H9 (cell line): Measurements from ENCODE around the gene CYP27C1. TPM values are rescaled to one million over a fixed set of nuclear protein-coding genes. Genes with fewer than 3 reads are reported as not detected.

Experiments used
- DNase-seq: peaks from one replicate; pipeline ENCODE4 v3.0.0-alpha.2; 2017
- H2AFZ ChIP-seq: one replicate; pipeline ENCODE4 v1.6.1; 2013; ENCODE audit warnings: mild to moderate bottlenecking, low read length, control low read depth, moderate library complexity
- H2AK5ac ChIP-seq: 2 replicates; pipeline ENCODE4 v1.6.1; 2013; ENCODE audit warnings: low read length, control low read depth, mixed read lengths; ENCODE audit not compliant: insufficient read length
- H2BK120ac ChIP-seq: one replicate; pipeline ENCODE4 v1.6.1; 2013; ENCODE audit warnings: low read depth, mild to moderate bottlenecking, low read length, control low read depth, inconsistent platforms; ENCODE audit not compliant: poor library complexity, severe bottlenecking
- H2BK12ac ChIP-seq: 2 replicates; pipeline ENCODE4 v1.6.1; 2013; ENCODE audit warnings: low read length, control low read depth, mixed read lengths, low read depth; ENCODE audit not compliant: insufficient read length
- H2BK15ac ChIP-seq: 2 replicates; pipeline ENCODE4 v1.6.1; 2013; ENCODE audit warnings: low read depth, low read length, control low read depth
- H2BK20ac ChIP-seq: one replicate; pipeline ENCODE4 v1.6.1; 2013; ENCODE audit warnings: low read depth, mild to moderate bottlenecking, low read length, control low read depth, inconsistent platforms; ENCODE audit not compliant: poor library complexity, severe bottlenecking
- H2BK5ac ChIP-seq: 2 replicates; pipeline ENCODE4 v1.6.1; 2013; ENCODE audit warnings: low read length, control low read depth, mixed read lengths; ENCODE audit not compliant: insufficient read length
- H3K14ac ChIP-seq: 2 replicates; pipeline ENCODE4 v1.6.1; 2013; ENCODE audit warnings: low read length, control low read depth; ENCODE audit not compliant: insufficient read depth
- H3K18ac ChIP-seq: 2 replicates; pipeline ENCODE4 v1.6.1; 2013; ENCODE audit warnings: low read depth, mild to moderate bottlenecking, mixed read lengths, low read length, control low read depth; ENCODE audit not compliant: insufficient read length
- H3K23ac ChIP-seq: 2 replicates; pipeline ENCODE4 v1.6.1; 2013; ENCODE audit warnings: low read length, control low read depth, mixed read lengths, low read depth; ENCODE audit not compliant: insufficient read length
- H3K23me2 ChIP-seq: 2 replicates; pipeline ENCODE4 v1.6.1; 2013; ENCODE audit warnings: low read depth, mild to moderate bottlenecking, mixed read lengths, low read length, control low read depth; ENCODE audit not compliant: insufficient read length, poor library complexity, severe bottlenecking
- H3K27ac ChIP-seq: 2 replicates; pipeline ENCODE4 v1.5.1; 2013; ENCODE audit warnings: low read length, control low read depth, mixed read lengths, low read depth; ENCODE audit not compliant: insufficient read length
- H3K27me3 ChIP-seq: 2 replicates; pipeline ENCODE4 v1.6.1; 2013; ENCODE audit warnings: low read length, control low read depth, inconsistent platforms; ENCODE audit not compliant: insufficient read depth
- H3K4ac ChIP-seq: 2 replicates; pipeline ENCODE4 v1.6.1; 2013; ENCODE audit warnings: low read depth, mild to moderate bottlenecking, control low read depth, inconsistent platforms, low read length, moderate library complexity
- H3K4me1 ChIP-seq: 2 replicates; pipeline ENCODE4 v1.6.1; 2013; ENCODE audit warnings: low read length, control low read depth, inconsistent platforms; ENCODE audit not compliant: insufficient read depth
- H3K4me2 ChIP-seq: 2 replicates; pipeline ENCODE4 v1.6.1; 2013; ENCODE audit warnings: low read length, control low read depth, mixed read lengths; ENCODE audit not compliant: insufficient read length, insufficient read depth
- H3K56ac ChIP-seq: 2 replicates; pipeline ENCODE4 v1.6.1; 2013; ENCODE audit warnings: low read depth, mild to moderate bottlenecking, mixed read lengths, low read length, control low read depth; ENCODE audit not compliant: insufficient read length
- H3K79me1 ChIP-seq: 2 replicates; pipeline ENCODE4 v1.6.1; 2013; ENCODE audit warnings: low read depth, mild to moderate bottlenecking, moderate library complexity, low read length, control low read depth, inconsistent platforms; ENCODE audit not compliant: insufficient read depth, poor library complexity, severe bottlenecking
- H3K79me2 ChIP-seq: 2 replicates; pipeline ENCODE4 v1.6.1; 2013; ENCODE audit warnings: low read length, control low read depth, inconsistent platforms; ENCODE audit not compliant: insufficient read depth
- H3K9ac ChIP-seq: 2 replicates; pipeline ENCODE4 v1.6.1; 2013; ENCODE audit warnings: low read length, control low read depth, mixed read lengths; ENCODE audit not compliant: insufficient read length; ENCODE audit errors: extremely low read depth
- H3K9me3 ChIP-seq: one replicate; pipeline ENCODE4 v1.6.1; 2013; ENCODE audit warnings: low read depth, low read length, inconsistent platforms; ENCODE audit not compliant: control insufficient read depth
- H3T11ph ChIP-seq: one replicate; pipeline ENCODE4 v1.6.1; 2013; ENCODE audit warnings: mild to moderate bottlenecking, low read length, control low read depth, inconsistent platforms
- H4K20me1 ChIP-seq: one replicate; pipeline ENCODE4 v1.6.1; 2013; ENCODE audit not compliant: control insufficient read depth, insufficient read length, insufficient read depth
- H4K5ac ChIP-seq: 2 replicates; pipeline ENCODE4 v1.6.1; 2013; ENCODE audit warnings: low read depth, mild to moderate bottlenecking, mixed read lengths, low read length, control low read depth; ENCODE audit not compliant: insufficient read length
- H4K8ac ChIP-seq: replicated peaks from 2 replicates; pipeline ENCODE4 v1.6.1; 2013; ENCODE audit warnings: low read length, control low read depth, mixed read lengths, low read depth; ENCODE audit not compliant: insufficient read length
- H4K91ac ChIP-seq: 2 replicates; pipeline ENCODE4 v1.6.1; 2013; ENCODE audit warnings: low read depth, mild to moderate bottlenecking, moderate library complexity, mixed read lengths, low read length, control low read depth; ENCODE audit not compliant: insufficient read length
- H3K27ac Mint-ChIP-seq, 3 experiments: 2 replicates in 2 of 3; 3 replicates in 1 of 3; pipeline ENCODE4 v1.8.0; 2020 to 2021; ENCODE audit warnings: mixed read lengths in 3 of 3, mild to moderate bottlenecking in 1 of 3, moderate library complexity in 1 of 3
- H3K27me3 Mint-ChIP-seq: 2 replicates; pipeline ENCODE4 v1.8.0; 2021; ENCODE audit warnings: low read depth, mild to moderate bottlenecking, moderate library complexity, mixed read lengths
- H3K36me3 Mint-ChIP-seq, 3 experiments: 2 replicates in 2 of 3; 3 replicates in 1 of 3; pipeline ENCODE4 v1.8.0; 2020 to 2021; ENCODE audit warnings: low read depth in 3 of 3, mixed read lengths in 3 of 3; ENCODE audit not compliant: insufficient read depth in 1 of 3
- H3K4me1 Mint-ChIP-seq, 2 experiments: 2 replicates each; pipeline ENCODE4 v1.8.0; 2020; ENCODE audit warnings: mixed read lengths in 2 of 2
- H3K4me3 Mint-ChIP-seq, 2 experiments: 2 replicates in 1 of 2; 3 replicates in 1 of 2; pipeline ENCODE4 v1.8.0; 2020 to 2021; ENCODE audit warnings: mild to moderate bottlenecking in 2 of 2, mixed read lengths in 2 of 2, moderate library complexity in 1 of 2
- H3K9me3 Mint-ChIP-seq, 2 experiments: 2 replicates in 1 of 2; 3 replicates in 1 of 2; pipeline ENCODE4 v1.8.0; 2020; ENCODE audit warnings: mild to moderate bottlenecking in 2 of 2, mixed read lengths in 2 of 2, moderate library complexity in 1 of 2
- WGBS: extraction: QIAGEN DNeasy Blood & Tissue Kit; methylation state at CpG from one replicate; pipeline ENCODE4 v1.1.7; 2013; ENCODE audit warnings: missing lambda C conversion rate, low lambda C conversion rate, mixed read lengths; ENCODE audit not compliant: insufficient read length; ENCODE audit errors: extremely low coverage; 5-methylcytosine and 5-hydroxymethylcytosine counted together
- total RNA-seq: library from RNA; stranded (reverse); gene quantifications from 2 replicates; pipeline ENCODE4 v1.2.1, GENCODE V29; 2021
- TF ChIP-seq, protein P1 (sequence below): fragments of 200-600 bp; sonication (generic); conservative IDR thresholded peaks from 3 replicates; pipeline ENCODE4 v1.8.0; 2021; ENCODE audit warnings: antibody characterized with exemption, mild to moderate bottlenecking

CYP27C1 gene
- total RNA-seq, 1 experiment from 2014 or later: 2.3 TPM

GRCh38 chr2:127142663-127143630 is 77.2 kb downstream of the CYP27C1 start:
- H3K27me3 Mint-ChIP-seq: no peaks in the 10 kb centered on the region; the same call in none of the 2 replicates
- no peak overlapping the region for H3K23ac ChIP-seq
- no peaks in the 10 kb centered on the region for H4K20me1 ChIP-seq
- H2BK120ac ChIP-seq: no peak overlapping the region
- no peak overlapping the region for H4K8ac ChIP-seq
- H3K79me2 ChIP-seq: no peaks in the 10 kb centered on the region
- no peak for DNase-seq
- H3K27me3 ChIP-seq: no peaks in the 10 kb centered on the region
- no peak overlapping the region for H4K91ac ChIP-seq
- no peaks in the 10 kb centered on the region for H3K4me1 ChIP-seq
- H3K4me2 ChIP-seq: no peak overlapping the region
- H3K4me1 Mint-ChIP-seq: peaks cover 9% of the 10 kb centered on the region in 2 experiments
- H3K18ac ChIP-seq: no peak overlapping the region
- peaks cover 0 to 3% (median 0%) of the 10 kb centered on the region in 3 experiments; a peak in 2 of 7 replicates for H3K36me3 Mint-ChIP-seq
- H3K23me2 ChIP-seq: no peaks in the 10 kb centered on the region
- no peak overlapping the region for H3K27ac ChIP-seq
- no peak overlapping the region for H2BK12ac ChIP-seq
- no peaks in the 10 kb centered on the region for H3K79me1 ChIP-seq
- H2AK5ac ChIP-seq: no peak overlapping the region
- TF ChIP-seq, protein P1, sequence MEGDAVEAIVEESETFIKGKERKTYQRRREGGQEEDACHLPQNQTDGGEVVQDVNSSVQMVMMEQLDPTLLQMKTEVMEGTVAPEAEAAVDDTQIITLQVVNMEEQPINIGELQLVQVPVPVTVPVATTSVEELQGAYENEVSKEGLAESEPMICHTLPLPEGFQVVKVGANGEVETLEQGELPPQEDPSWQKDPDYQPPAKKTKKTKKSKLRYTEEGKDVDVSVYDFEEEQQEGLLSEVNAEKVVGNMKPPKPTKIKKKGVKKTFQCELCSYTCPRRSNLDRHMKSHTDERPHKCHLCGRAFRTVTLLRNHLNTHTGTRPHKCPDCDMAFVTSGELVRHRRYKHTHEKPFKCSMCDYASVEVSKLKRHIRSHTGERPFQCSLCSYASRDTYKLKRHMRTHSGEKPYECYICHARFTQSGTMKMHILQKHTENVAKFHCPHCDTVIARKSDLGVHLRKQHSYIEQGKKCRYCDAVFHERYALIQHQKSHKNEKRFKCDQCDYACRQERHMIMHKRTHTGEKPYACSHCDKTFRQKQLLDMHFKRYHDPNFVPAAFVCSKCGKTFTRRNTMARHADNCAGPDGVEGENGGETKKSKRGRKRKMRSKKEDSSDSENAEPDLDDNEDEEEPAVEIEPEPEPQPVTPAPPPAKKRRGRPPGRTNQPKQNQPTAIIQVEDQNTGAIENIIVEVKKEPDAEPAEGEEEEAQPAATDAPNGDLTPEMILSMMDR: no peak
- no peak overlapping the region for H3K56ac ChIP-seq
- H3K9me3 ChIP-seq: no peaks in the 10 kb centered on the region
- H3K27ac Mint-ChIP-seq: peak overlapping the region in 1 of 3 experiments; percentile 68; a peak in 1 of 7 replicates
- H3K14ac ChIP-seq: no peak overlapping the region
- H2AFZ ChIP-seq: no peak overlapping the region
- no CpG with 5 or more reads among the region's 4 CpGs for WGBS
- H3K4ac ChIP-seq: no peak overlapping the region
- no peak overlapping the region for H3K9ac ChIP-seq
- peaks cover 3% of the 10 kb centered on the region in 2 experiments; a peak in 3 of 5 replicates for H3K9me3 Mint-ChIP-seq
- H2BK5ac ChIP-seq: no peak overlapping the region
- no peak overlapping the region for H4K5ac ChIP-seq
- H2BK20ac ChIP-seq: no peak overlapping the region
- H3K4me3 Mint-ChIP-seq: no peak overlapping the region; a peak in 1 of 5 replicates
- no peak overlapping the region for H3T11ph ChIP-seq
- H2BK15ac ChIP-seq: no peak overlapping the region
